H1 (cell line): ENCODE results near the gene MAB21L3. TPM values are rescaled to one million over a fixed set of nuclear protein-coding genes. Genes with fewer than 3 reads are reported as not detected.

Experiments
- ATF2 ChIP-seq: IDR thresholded peaks from 2 replicates; pipeline ENCODE4 v1.6.1; 2012; ENCODE audit warnings: low read length, inconsistent platforms
- polyA plus RNA-seq, 7 experiments: library from polyadenylated mRNA; depleted of rRNA in 3 of 7; stranded (reverse) in 5 of 7; unstranded in 2 of 7; fragments of >200 nt in 5 of 7; fragments of 200-250 nt in 2 of 7; gene quantifications; 1 replicate in 5 of 7; 2 replicates in 1 of 7; 4 replicates in 1 of 7; pipeline versions ENCODE4 v1.2.1 to v1.2.3, GENCODE V29; 2011 to 2013; ENCODE audit warnings: missing spikeins in 2 of 7, mixed read lengths in 2 of 7
- total RNA-seq: library from RNA; stranded (reverse); fragmentation: NEBNext Ultra II Directional; extraction: Animal tissue kit (Norgen Biotek cat#: 25700); gene quantifications from 2 replicates; pipeline ENCODE4 v1.2.1, GENCODE V29; 2021

The MAB21L3 gene
- total and polyA plus RNA-seq, 2 of the 8 experiments (the other 6 are each of a cell fraction or from before 2014, with no cell fraction given) = not detected

- TF ChIP-seq ATF2 = no peak
Measured at GRCh38 chr1:116087628-116088027, 23.6 kb upstream of the MAB21L3 start (continued).
